Measurements from ENCODE around the gene LAMA5. TPM values are rescaled to one million over a fixed set of nuclear protein-coding genes. Genes with fewer than 3 reads are reported as not detected.

Gene LAMA5
- total RNA-seq, 1 experiment from 2014 or later, result 266 TPM

DNA sequence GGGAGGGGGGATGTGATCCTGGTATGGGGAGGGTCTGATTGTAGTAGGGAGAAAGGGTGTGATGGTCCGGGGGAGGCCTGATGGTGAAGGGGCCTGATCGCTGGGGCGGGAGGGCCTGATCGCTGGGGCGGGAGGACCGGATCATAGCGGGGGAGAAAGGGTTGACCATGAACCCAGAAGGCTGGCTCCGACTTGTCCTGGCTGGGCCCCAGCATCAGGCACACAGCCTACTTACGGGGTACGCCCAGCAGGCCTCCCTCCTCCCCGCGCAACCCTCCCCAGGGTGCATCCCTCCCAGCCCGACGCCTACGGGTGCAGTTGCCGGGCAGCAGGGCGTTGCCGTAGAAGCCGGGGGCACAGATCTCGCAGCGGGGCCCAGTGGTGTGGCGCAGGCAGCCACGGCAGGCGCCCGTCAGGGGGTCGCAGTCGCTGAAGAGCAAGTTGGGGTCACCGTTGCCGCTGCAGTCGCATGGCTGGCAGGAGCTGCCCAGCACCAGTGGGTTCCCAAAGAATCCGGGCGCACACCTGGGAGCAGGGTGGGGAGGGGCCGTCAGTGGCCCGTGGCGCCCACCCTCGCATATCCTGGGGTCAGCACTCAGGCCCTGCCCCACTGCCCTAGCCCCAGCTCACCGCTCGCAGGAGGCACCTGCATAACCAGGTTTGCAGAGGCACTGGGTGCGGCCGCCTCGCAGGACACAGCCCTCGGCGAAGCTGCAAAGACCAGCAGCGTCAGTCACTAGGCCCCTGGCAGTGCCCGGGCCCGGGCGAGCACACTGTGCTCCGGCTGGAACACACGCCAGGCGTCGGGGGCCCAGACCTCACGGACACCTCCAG is 43.7 kb downstream of the LAMA5 start:
- no peak overlapping the region for H3K4me3 Mint-ChIP-seq (ENCODE audit: unreplicated experiment)
- H3K27ac Mint-ChIP-seq (ENCODE audit: low read depth, unreplicated experiment), result peak overlapping the region; percentile 42
- H3K36me3 Mint-ChIP-seq (ENCODE audit: insufficient read depth, unreplicated experiment), result peaks cover 93% of the 10 kb centered on the region
- ChIA-PET POLR2A (interaction anchor here (3.1 kb wide), 1 partner anchor 20 kb away, joined by 13 read pairs; no protein-coding TSS in a partner anchor), CTCF (interaction anchor here (0.6 kb wide), 2 partner anchors 30 to 45 kb away, joined by 3 read pairs; no protein-coding TSS in a partner anchor)
- intact Hi-C loops (cut with micrococcal nuclease), result no loop called here
- TF ChIP-seq, protein P1, sequence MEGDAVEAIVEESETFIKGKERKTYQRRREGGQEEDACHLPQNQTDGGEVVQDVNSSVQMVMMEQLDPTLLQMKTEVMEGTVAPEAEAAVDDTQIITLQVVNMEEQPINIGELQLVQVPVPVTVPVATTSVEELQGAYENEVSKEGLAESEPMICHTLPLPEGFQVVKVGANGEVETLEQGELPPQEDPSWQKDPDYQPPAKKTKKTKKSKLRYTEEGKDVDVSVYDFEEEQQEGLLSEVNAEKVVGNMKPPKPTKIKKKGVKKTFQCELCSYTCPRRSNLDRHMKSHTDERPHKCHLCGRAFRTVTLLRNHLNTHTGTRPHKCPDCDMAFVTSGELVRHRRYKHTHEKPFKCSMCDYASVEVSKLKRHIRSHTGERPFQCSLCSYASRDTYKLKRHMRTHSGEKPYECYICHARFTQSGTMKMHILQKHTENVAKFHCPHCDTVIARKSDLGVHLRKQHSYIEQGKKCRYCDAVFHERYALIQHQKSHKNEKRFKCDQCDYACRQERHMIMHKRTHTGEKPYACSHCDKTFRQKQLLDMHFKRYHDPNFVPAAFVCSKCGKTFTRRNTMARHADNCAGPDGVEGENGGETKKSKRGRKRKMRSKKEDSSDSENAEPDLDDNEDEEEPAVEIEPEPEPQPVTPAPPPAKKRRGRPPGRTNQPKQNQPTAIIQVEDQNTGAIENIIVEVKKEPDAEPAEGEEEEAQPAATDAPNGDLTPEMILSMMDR (IDR thresholded peaks at IDR 0.05; ENCODE audit: unreplicated experiment), result no peak
- no peaks in the 10 kb centered on the region for H3K9me3 Mint-ChIP-seq (ENCODE audit: unreplicated experiment)
- H3K4me1 Mint-ChIP-seq (ENCODE audit: insufficient read depth, unreplicated experiment), result peaks cover 5% of the 10 kb centered on the region
- no peak for DNase-seq (ENCODE audit: unreplicated experiment)
- H3K27me3 Mint-ChIP-seq (ENCODE audit: insufficient read depth, unreplicated experiment), result no peaks in the 10 kb centered on the region
- no TSS peak for BruUV-seq (replicated peaks)

DNA sequence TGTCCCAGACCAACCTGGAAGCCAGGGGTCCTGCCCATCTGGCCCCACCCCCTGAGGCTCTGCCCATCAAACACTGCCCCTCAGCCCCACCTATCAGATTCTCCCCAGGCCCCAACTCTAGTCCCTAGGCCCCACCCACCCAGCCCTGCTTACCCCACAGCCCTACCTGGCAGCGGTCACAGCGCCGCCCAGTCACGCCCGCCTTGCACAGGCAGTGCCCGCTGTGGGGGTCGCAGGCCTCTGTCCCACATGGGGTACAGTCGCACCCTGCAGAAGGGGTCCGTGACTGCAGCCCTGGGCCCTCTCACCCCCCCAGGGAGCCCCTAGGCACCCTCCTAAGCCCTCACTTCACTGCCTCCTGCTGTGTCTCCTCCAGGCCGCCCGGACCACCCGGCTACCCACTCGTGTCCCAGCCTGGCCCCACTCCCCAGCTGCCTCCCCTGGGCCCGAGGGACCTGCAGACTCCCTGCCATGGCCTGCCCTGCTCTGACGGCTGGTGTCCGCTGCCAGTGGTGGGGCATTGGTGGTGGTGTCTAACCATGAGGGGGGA is 44.5 kb downstream of the LAMA5 start:
- DNase-seq (ENCODE audit: unreplicated experiment), result no peak
- no TSS peak for BruUV-seq (replicated peaks)
- Mint-ChIP-seq H3K36me3 (ENCODE audit: insufficient read depth, unreplicated experiment) (peaks cover 93% of the 10 kb centered on the region), H3K4me3 (ENCODE audit: unreplicated experiment) (no peak overlapping the region), H3K27me3 (ENCODE audit: insufficient read depth, unreplicated experiment) (no peaks in the 10 kb centered on the region), H3K9me3 (ENCODE audit: unreplicated experiment) (no peaks in the 10 kb centered on the region), H3K27ac (ENCODE audit: low read depth, unreplicated experiment) (peak overlapping the region; percentile 42), H3K4me1 (ENCODE audit: insufficient read depth, unreplicated experiment) (peaks cover 5% of the 10 kb centered on the region)
- POLR2A ChIA-PET, result no interaction called here
- CTCF ChIA-PET, result interaction anchor here (0.7 kb wide), 1 partner anchor 17 kb away, joined by 4 read pairs; no protein-coding TSS in a partner anchor
- TF ChIP-seq, protein P1 (IDR thresholded peaks at IDR 0.05; ENCODE audit: unreplicated experiment), result no peak
- intact Hi-C loops (cut with micrococcal nuclease), result no loop called here

DNA sequence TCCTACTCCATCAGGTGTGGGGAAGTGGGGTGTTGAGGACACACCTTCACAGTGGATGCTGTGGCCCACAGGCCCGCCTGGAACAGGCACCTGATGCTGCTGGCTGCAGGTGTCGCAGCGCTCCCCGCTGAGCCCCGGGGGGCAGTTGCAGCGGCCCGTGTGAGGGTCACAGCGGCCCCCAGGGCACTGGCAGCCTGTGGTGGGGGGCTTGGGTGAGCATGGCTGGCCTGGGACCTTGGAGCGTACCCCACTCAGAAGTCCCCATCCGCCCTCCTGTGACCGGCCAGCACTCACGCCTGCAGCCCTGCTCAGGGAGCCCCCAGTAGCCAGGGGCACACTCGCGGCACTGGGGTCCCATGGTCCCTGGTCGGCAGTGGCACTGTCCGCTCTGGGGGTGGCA is 45.1 kb downstream of the LAMA5 start:
- no TSS peak for BruUV-seq (replicated peaks)
- CTCF ChIA-PET, result no interaction called here
- H3K27me3 Mint-ChIP-seq (ENCODE audit: insufficient read depth, unreplicated experiment), result no peaks in the 10 kb centered on the region

DNA sequence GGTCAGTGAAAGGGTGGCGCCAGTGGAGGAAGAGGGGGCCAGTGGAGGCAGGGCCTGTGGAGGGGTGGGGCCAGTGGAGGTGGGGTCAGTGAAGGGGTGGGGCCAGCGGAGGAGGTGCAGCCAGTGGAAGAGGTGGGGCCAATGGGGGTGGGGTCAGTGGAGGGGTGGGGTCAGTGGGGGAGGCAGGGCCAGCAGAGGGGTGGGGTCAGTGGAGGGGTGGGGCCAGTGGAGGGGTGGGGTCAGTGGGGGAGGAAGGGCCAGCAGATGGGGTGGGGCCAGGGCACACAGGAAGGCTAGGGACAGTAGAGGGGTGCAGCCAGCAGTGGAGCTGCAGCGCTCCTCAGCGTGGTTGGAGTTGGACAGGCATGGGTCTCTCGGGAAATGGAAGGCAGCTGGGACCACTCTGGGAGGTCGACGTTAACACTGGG is 45.6 kb downstream of the LAMA5 start:
- peak; percentile 53 for DNase-seq (ENCODE audit: unreplicated experiment)
- Mint-ChIP-seq H3K27me3 (ENCODE audit: insufficient read depth, unreplicated experiment) (no peaks in the 10 kb centered on the region), H3K4me1 (ENCODE audit: insufficient read depth, unreplicated experiment) (peaks cover 5% of the 10 kb centered on the region), H3K4me3 (ENCODE audit: unreplicated experiment) (no peak overlapping the region), H3K9me3 (ENCODE audit: unreplicated experiment) (no peaks in the 10 kb centered on the region), H3K36me3 (ENCODE audit: insufficient read depth, unreplicated experiment) (peaks cover 90% of the 10 kb centered on the region), H3K27ac (ENCODE audit: low read depth, unreplicated experiment) (no peak overlapping the region)
- no TSS peak for BruUV-seq (replicated peaks)
- ChIA-PET CTCF (no interaction called here), POLR2A (no interaction called here)
- intact Hi-C loops (cut with micrococcal nuclease), result no loop called here
- TF ChIP-seq, protein P1 (IDR thresholded peaks at IDR 0.05; ENCODE audit: unreplicated experiment), result no peak

More for the DNA sequence above, 45.1 kb downstream of the LAMA5 start:
- POLR2A ChIA-PET, result no interaction called here
- TF ChIP-seq, protein P1 (IDR thresholded peaks at IDR 0.05; ENCODE audit: unreplicated experiment), result no peak
- H3K4me3 Mint-ChIP-seq (ENCODE audit: unreplicated experiment), result no peak overlapping the region
- intact Hi-C loops (cut with micrococcal nuclease), result no loop called here
- no peak for DNase-seq (ENCODE audit: unreplicated experiment)
- H3K27ac Mint-ChIP-seq (ENCODE audit: low read depth, unreplicated experiment), result no peak overlapping the region
- no peaks in the 10 kb centered on the region for H3K9me3 Mint-ChIP-seq (ENCODE audit: unreplicated experiment)
- peaks cover 93% of the 10 kb centered on the region for H3K36me3 Mint-ChIP-seq (ENCODE audit: insufficient read depth, unreplicated experiment)
- peaks cover 5% of the 10 kb centered on the region for H3K4me1 Mint-ChIP-seq (ENCODE audit: insufficient read depth, unreplicated experiment)
